Neutrophil (primary cell): Measurements from ENCODE around the gene RPS24.
"Not testable (repeated sequence)": the region's sequence is repeated elsewhere in the genome, so short reads cannot be mapped to it uniquely, and the experiment has no call there.

Source experiments
- H3K27ac ChIP-seq: fragments of 200-600 bp; sonication (generic); 2 replicates; pipeline ENCODE4 v1.5.1; 2016; ENCODE audit warnings: mild to moderate bottlenecking, moderate library complexity
- H3K27me3 ChIP-seq: fragments of 200-600 bp; sonication (generic); 2 replicates; pipeline ENCODE4 v1.6.0; 2016; ENCODE audit warnings: mild to moderate bottlenecking
- H3K36me3 ChIP-seq: fragments of 200-600 bp; sonication (generic); 2 replicates; pipeline ENCODE4 v1.5.1; 2017
- H3K4me1 ChIP-seq, 2 experiments: fragments of 200-600 bp in 1 of 2; sonication (generic) in 1 of 2; 1 replicate in 1 of 2; 2 replicates in 1 of 2; pipeline versions ENCODE4 v1.5.1 to v1.6.1; 2013 to 2016; ENCODE audit warnings: low read depth in 1 of 2, low read length in 1 of 2, mild to moderate bottlenecking in 1 of 2, moderate library complexity in 1 of 2; ENCODE audit not compliant: control insufficient read depth in 1 of 2, insufficient read depth in 1 of 2
- H3K4me3 ChIP-seq, 2 experiments: fragments of 200-600 bp in 1 of 2; sonication (generic) in 1 of 2; 1 replicate in 1 of 2; 2 replicates in 1 of 2; pipeline ENCODE4 v1.5.1; 2013 to 2016; ENCODE audit warnings: low read depth in 1 of 2, low read length in 1 of 2, mild to moderate bottlenecking in 1 of 2, moderate library complexity in 1 of 2
- H3K9me3 ChIP-seq: fragments of 200-600 bp; sonication (generic); 2 replicates; pipeline ENCODE4 v1.5.1; 2016
- TF ChIP-seq, protein P1 (sequence below): fragments of 200-600 bp; sonication (generic); IDR thresholded peaks from 2 replicates; pipeline ENCODE4 v1.5.1; 2016; ENCODE audit warnings: antibody characterized with exemption

The RPS24 gene

DNA sequence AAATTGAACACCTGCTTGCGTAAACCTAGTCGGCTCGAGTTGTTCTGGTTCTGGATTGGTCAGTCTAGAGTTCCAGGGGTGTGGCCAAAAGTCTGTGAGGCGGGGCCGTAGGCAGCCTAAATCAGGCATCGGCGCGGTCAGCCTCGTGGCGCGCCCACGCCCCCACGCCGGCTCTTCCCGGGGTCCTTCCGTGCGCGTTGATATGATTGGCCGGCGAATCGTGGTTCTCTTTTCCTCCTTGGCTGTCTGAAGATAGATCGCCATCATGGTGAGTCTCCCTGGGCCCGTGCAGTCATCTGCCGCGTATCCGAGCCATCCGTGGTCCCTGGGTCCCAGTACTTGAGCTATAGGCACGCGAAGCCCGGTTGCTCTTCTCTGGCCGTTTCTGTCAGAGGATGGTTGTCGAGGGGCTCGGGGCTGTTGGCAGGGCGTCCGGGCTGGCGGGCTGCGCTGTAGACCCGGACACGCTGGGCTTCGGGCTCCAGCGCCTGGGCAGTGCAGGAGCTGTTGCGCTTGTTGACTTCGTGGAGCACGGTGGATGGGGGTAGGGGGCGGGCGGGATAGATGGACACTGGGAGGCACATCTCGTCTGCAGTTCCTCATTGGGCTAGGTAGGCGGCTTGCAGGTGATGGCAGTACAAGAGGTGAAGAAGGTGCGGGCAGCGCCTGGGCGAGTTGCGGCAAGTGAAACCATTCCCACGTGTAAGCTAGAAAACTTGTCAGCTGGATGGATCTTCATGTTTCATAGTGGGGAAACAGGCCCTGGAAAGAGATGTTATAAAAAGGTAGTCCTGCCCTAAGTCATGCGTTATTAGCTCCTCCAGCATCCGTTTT, at the start of gene RPS24:
Gene RPS24 (plus strand): TSS at position 227 of the 834 bp plus-strand sequence. CDS start 39 bp downstream, at position 266.
- Histone ChIP-seq H3K27me3 (no peaks in the 10 kb centered on the region), H3K36me3 (peaks cover 38% of the 10 kb centered on the region), H3K9me3 (no peaks in the 10 kb centered on the region), H3K4me3 (peak within 1 kb of the TSS; percentile 79 to 83), H3K4me1 (peaks cover 26 to 32% of the 10 kb centered on the region in 2 experiments), H3K27ac (peak within 1 kb of the TSS; percentile 76)
- TF ChIP-seq, protein P1, sequence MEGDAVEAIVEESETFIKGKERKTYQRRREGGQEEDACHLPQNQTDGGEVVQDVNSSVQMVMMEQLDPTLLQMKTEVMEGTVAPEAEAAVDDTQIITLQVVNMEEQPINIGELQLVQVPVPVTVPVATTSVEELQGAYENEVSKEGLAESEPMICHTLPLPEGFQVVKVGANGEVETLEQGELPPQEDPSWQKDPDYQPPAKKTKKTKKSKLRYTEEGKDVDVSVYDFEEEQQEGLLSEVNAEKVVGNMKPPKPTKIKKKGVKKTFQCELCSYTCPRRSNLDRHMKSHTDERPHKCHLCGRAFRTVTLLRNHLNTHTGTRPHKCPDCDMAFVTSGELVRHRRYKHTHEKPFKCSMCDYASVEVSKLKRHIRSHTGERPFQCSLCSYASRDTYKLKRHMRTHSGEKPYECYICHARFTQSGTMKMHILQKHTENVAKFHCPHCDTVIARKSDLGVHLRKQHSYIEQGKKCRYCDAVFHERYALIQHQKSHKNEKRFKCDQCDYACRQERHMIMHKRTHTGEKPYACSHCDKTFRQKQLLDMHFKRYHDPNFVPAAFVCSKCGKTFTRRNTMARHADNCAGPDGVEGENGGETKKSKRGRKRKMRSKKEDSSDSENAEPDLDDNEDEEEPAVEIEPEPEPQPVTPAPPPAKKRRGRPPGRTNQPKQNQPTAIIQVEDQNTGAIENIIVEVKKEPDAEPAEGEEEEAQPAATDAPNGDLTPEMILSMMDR: no peak

DNA sequence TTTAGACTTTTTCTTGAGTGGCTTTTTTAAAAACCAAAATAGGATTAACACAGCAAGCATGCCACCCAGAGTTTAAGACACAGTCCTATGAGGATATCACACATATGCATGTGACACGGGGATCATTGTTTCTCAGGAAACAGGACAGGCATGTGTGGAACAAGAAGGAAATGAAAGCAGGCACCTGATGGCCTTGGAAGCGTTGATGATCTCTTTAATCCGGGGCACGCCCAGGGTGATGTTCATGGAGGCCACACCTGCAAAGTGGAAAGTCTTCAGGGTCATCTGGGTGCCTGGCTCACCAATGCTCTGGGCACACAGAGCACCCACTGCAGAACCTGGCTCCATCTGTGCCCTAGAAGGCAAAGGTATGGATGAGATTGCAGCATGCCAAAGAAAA, 48.7 kb upstream of the RPS24 start:
- peaks cover 97% of the 10 kb centered on the region for H3K36me3 ChIP-seq
- TF ChIP-seq, protein P1: no peak

DNA sequence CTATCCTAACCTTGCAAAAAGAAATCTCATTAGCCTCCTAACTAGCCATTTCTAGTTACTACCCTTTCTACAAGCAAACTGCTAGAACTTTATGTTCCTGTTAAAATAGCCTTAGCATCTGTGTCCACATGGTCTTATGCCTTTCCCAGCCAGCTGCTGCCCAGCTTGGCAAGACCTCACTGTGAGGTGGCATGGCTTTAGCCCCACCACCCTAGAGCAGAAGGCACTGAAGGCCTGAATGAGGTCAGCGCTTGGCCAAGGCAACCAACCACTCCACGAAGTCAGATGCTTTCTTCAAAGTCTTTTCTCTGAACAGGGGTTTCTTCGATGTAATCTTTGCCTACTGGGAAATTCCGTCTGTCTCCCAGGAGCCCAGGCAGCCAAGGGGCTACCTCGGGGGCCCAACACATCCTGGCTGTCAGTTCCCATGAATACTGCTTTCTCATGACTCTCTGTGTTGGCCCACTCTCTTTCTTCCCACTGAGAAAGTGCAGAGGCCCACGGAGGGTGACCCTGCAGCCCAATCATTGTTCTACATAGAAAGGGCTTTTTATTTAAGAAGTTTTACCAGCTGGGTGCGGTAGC, 45.9 kb upstream of the RPS24 start:
- Histone ChIP-seq H3K27me3 (no peaks in the 10 kb centered on the region), H3K36me3 (peaks cover 97% of the 10 kb centered on the region), H3K4me1 (no peaks in the 10 kb centered on the region), H3K9me3 (no peaks in the 10 kb centered on the region), H3K4me3 (no peak overlapping the region), H3K27ac (no peak overlapping the region)
- TF ChIP-seq, protein P1: no peak

More for the DNA sequence above, 48.7 kb upstream of the RPS24 start:
- no peaks in the 10 kb centered on the region for H3K9me3 ChIP-seq
- no peak overlapping the region for H3K27ac ChIP-seq
- H3K4me3 ChIP-seq: no peak overlapping the region
- no peaks in the 10 kb centered on the region for H3K4me1 ChIP-seq
- no peaks in the 10 kb centered on the region for H3K27me3 ChIP-seq

DNA sequence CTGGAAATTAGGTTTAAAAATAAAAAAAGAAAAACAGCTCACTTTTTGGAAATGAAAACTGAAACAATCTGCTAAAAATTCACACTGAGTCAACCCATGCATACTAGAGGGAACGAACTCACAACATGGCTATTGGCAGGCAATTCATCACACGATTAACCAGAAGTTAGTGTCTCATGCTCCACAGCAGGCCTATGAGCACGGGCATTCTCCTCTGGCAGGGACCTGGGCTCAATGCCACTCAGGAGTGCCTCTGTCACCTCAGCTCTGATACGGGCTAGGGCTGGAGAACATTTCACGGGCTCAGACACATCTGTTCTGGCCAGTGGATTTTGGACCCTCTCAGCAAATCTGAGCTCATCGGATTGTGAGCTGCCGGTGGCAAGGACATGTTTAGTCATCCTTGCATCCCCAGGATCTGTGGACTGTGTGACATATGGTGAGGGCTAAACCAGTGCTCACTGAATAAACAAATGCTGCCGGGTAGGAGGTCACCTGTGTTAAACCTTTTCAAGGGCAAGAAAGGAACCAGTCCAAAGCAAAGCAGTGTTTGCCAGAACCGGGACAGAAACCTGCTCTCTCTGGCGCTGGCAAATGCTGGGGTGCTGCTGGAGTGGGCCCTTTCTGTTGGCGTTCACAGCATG, 44.5 kb upstream of the RPS24 start:
- Histone ChIP-seq H3K27ac (no peak overlapping the region), H3K4me3 (no peak overlapping the region), H3K9me3 (no peaks in the 10 kb centered on the region), H3K4me1 (no peaks in the 10 kb centered on the region), H3K36me3 (peaks cover 97% of the 10 kb centered on the region), H3K27me3 (no peaks in the 10 kb centered on the region)
- TF ChIP-seq, protein P1: no peak

DNA sequence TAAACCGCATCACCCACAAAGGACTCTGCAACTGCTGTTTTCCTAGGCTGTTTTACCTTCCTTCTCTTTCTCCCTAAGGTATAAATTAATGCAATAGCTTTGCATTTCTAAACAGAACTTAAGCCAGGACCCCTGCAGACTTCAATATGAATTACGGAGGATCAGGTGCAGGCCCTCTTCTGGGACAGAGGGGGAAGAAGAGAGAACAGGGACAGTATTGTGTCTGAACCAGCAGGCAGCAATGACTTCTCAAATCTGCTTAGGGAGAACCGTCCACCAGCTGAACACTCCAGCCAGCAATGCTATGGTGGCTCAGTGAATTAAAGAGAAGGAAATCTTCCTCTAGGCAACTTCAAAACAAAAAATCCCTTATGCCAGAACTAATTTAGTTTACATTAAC, 40.0 kb upstream of the RPS24 start:
- Histone ChIP-seq H3K27ac (no peak overlapping the region), H3K9me3 (no peaks in the 10 kb centered on the region), H3K4me1 (no peaks in the 10 kb centered on the region), H3K4me3 (no peak overlapping the region), H3K36me3 (peaks cover 57% of the 10 kb centered on the region), H3K27me3 (no peaks in the 10 kb centered on the region)
- TF ChIP-seq, protein P1: no peak

DNA sequence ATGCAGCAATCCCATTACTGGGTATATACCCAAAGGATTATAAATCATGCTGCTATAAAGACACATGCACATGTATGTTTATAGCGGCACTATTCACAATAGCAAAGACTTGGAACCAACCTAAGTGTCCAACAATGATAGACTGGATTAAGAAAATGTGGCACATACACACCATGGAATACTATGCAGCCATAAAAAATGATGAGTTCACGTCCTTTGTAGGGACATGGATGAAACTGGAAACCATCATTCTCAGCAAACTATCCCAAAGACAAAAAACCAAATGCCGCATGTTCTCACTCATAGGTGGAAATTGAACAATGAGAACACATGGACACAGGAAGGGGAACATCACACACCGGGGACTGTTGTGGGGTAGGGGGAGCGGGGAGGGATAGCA, 34.9 kb upstream of the RPS24 start:
- H3K36me3 ChIP-seq: peaks cover 60% of the 10 kb centered on the region
- H3K27ac ChIP-seq: not testable (repeated sequence)

More for the DNA sequence above, 34.9 kb upstream of the RPS24 start:
- not testable (repeated sequence) for H3K4me3 ChIP-seq, H3K27me3 ChIP-seq, H3K9me3 ChIP-seq, H3K4me1 ChIP-seq
